Right ventricle myocardium superior (tissue), 1 donor: Measurements from ENCODE around the gene DHRS3. TPM values are rescaled to one million over a fixed set of nuclear protein-coding genes. Genes with fewer than 3 reads are reported as not detected.
"Not testable (repeated sequence)": the region's sequence is repeated elsewhere in the genome, so short reads cannot be mapped to it uniquely, and the experiment has no call there.

Experiments used
- ATAC-seq: fragments of 200-7000 bp; cut with Tn5 transposase; one replicate; pipeline ENCODE4 v1.9.1; 2020; ENCODE audit warnings: mild to moderate bottlenecking; ENCODE audit not compliant: poor library complexity
- DNase-seq: peaks from one replicate; pipeline ENCODE4 v3.0.0-alpha.2; 2020
- intact Hi-C: fragments of 100-400 bp; cut with DNase I; formaldehyde crosslinking; loops from one replicate; pipeline ENCODE4 v1.11.2; 2022
- total RNA-seq: library from RNA; stranded (reverse); fragmentation: NEBNext Ultra II Directional; extraction: Animal tissue kit (Norgen Biotek cat#: 25700); gene quantifications from one replicate; pipeline ENCODE4 v1.2.1, GENCODE V29; 2021
- donor health status: DM: no; HTN: yes; CAD: no; lungs with severe emphysema.

DHRS3 gene
- total RNA-seq, 1 donor from 2014 or later = 84.7 TPM

- intact Hi-C loops = no loop called here
- no peak for DNase-seq
- ATAC-seq = no peak
These were observed 80.0 kb downstream of the DHRS3 start for GRCh38 chr1:12537906-12538461.

GRCh38 chr1:12537294-12537693 lies 80.7 kb downstream of the DHRS3 start:
- no peak for DNase-seq
- intact Hi-C loops = no loop called here
- no peak for ATAC-seq

- no peak for ATAC-seq
- DNase-seq = no peak
- intact Hi-C loops = no loop called here
These were observed 81.9 kb downstream of the DHRS3 start for GRCh38 chr1:12536023-12536639.

GRCh38 chr1:12532405-12533315 lies 85.3 kb downstream of the DHRS3 start:
- ATAC-seq = no peak
- intact Hi-C loops = no loop called here
- DNase-seq = no peak

- intact Hi-C loops = no loop called here
These were observed 86.9 kb downstream of the DHRS3 start for GRCh38 chr1:12531179-12531499.

GRCh38 chr1:12530462-12531178 lies 87.4 kb downstream of the DHRS3 start:
- DNase-seq (no peak), ATAC-seq (no peak)
- intact Hi-C loops = no loop called here

More at GRCh38 chr1:12531179-12531499, 86.9 kb downstream of the DHRS3 start:
- ATAC-seq (no peak), DNase-seq (no peak)

- intact Hi-C loops = no loop called here
- ATAC-seq (no peak), DNase-seq (no peak)
These were observed 88.3 kb downstream of the DHRS3 start for GRCh38 chr1:12529640-12530174.

GRCh38 chr1:12528021-12528852 lies 89.8 kb downstream of the DHRS3 start:
- ATAC-seq = no peak
- intact Hi-C loops = no loop called here

GRCh38 chr1:12527564-12527963 lies 90.4 kb downstream of the DHRS3 start:
- intact Hi-C loops = no loop called here
- ATAC-seq = no peak
- no peak for DNase-seq

More at GRCh38 chr1:12528021-12528852, 89.8 kb downstream of the DHRS3 start:
- peak; percentile 85 for DNase-seq

GRCh38 chr1:12525311-12526181 lies 92.5 kb downstream of the DHRS3 start:
- DNase-seq = peak; percentile 67
- ATAC-seq = peak; percentile 76
- intact Hi-C loops = no loop called here

- ATAC-seq (no peak), DNase-seq (no peak)
- intact Hi-C loops = no loop called here
These were observed 93.7 kb downstream of the DHRS3 start for GRCh38 chr1:12524266-12524665.

- intact Hi-C loops, DNase-seq, ATAC-seq: not testable (repeated sequence)
These were observed 95.2 kb downstream of the DHRS3 start for GRCh38 chr1:12522780-12523179.

- DNase-seq (no peak), ATAC-seq (no peak)
- intact Hi-C loops = no loop called here
These were observed 96.9 kb downstream of the DHRS3 start for GRCh38 chr1:12521096-12521495.

- DNase-seq = no peak
- peak; percentile 18 for ATAC-seq
- intact Hi-C loops = no loop called here
These were observed 98.2 kb downstream of the DHRS3 start for GRCh38 chr1:12519693-12520364.

- DNase-seq = peak; percentile 90
- peak; percentile 92 for ATAC-seq
- intact Hi-C loops = no loop called here
These were observed 98.9 kb downstream of the DHRS3 start for GRCh38 chr1:12518931-12519692.
